Vein endothelial cell (primary cell): ENCODE data around the gene GCN1. TPM values are rescaled to one million over a fixed set of nuclear protein-coding genes. Genes with fewer than 3 reads are reported as not detected.

ENCODE experiments used
- small RNA-seq: library from RNA; depleted of rRNA; stranded (forward); fragments of <200 nt; gene quantifications from one replicate; pipeline ENCODE3, GENCODE V24; 2012
- total RNA-seq: library from RNA; depleted of rRNA; stranded (reverse); fragments of >200 nt; gene quantifications from 2 replicates; pipeline ENCODE4 v1.2.3, GENCODE V29; 2012

The GCN1 gene, protein sequence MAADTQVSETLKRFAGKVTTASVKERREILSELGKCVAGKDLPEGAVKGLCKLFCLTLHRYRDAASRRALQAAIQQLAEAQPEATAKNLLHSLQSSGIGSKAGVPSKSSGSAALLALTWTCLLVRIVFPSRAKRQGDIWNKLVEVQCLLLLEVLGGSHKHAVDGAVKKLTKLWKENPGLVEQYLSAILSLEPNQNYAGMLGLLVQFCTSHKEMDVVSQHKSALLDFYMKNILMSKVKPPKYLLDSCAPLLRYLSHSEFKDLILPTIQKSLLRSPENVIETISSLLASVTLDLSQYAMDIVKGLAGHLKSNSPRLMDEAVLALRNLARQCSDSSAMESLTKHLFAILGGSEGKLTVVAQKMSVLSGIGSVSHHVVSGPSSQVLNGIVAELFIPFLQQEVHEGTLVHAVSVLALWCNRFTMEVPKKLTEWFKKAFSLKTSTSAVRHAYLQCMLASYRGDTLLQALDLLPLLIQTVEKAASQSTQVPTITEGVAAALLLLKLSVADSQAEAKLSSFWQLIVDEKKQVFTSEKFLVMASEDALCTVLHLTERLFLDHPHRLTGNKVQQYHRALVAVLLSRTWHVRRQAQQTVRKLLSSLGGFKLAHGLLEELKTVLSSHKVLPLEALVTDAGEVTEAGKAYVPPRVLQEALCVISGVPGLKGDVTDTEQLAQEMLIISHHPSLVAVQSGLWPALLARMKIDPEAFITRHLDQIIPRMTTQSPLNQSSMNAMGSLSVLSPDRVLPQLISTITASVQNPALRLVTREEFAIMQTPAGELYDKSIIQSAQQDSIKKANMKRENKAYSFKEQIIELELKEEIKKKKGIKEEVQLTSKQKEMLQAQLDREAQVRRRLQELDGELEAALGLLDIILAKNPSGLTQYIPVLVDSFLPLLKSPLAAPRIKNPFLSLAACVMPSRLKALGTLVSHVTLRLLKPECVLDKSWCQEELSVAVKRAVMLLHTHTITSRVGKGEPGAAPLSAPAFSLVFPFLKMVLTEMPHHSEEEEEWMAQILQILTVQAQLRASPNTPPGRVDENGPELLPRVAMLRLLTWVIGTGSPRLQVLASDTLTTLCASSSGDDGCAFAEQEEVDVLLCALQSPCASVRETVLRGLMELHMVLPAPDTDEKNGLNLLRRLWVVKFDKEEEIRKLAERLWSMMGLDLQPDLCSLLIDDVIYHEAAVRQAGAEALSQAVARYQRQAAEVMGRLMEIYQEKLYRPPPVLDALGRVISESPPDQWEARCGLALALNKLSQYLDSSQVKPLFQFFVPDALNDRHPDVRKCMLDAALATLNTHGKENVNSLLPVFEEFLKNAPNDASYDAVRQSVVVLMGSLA (N-terminal part only)
- total RNA-seq: 104 and 150 TPM in 2 replicates

DNA sequence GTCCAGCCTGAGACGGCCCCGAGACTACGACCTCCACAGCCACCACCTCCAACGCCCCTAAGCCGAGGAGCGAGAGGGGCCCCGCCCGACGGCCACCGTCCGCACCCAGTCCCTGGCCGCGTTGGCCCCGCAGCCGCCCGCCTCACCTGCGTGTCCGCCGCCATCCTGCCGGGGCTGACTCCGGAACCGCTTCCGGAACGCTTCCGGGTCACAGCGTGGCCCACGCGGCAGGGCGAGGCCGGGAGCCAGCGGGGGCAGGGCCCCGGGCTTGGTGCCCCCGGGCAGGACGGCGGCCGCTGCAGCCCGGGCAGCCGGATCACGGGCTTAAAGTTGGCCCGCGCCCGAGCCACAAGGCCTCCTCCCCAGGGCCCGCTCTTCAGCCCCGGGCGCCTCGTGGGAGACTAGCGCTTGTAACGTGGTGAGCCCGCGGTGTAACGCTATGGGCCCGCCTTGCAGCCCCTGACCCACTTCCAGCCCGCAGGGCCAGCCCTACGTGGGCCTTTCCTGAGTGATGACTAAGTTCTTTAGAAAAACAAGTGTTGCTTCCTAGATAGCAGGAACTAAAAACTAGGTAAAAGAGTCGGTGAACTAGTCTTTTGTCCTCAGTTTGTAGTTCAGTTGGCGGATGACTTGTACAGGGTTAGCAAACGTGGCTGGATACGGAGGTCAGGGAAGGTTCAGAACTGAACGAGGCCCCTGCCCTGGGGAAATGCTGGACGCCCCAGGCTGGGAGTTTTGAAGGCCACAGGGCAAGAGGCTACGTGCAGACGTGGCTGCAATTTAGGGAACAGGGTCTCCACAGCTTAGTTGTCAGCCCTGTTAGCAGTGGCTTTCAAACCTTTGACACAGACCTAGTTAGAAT is at the start of gene GCN1:
Gene GCN1, minus strand, starts transcription at position 182 of the 862 bp plus-strand sequence. Its CDS starts 18 bp downstream, at position 164.

DNA sequence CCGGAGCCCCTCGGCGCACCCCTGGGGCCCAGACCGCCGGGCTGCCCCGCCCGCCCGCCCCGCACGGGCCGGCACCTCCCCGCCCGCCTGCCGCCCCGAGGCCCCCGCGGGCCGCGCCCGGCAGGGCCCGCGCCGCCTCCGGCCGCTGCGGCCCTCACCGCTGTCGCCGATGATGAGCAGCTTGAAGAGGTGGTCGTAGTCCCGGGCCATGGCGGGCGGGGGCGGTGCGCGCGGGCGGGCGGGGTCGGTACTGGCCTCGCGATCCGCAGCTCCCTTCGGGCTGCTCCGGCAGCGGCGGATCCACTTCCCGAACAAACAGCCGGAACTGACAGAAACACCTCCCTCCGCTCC is 78.1 kb downstream of the GCN1 start, which contains the start of gene RAB35:
Gene RAB35, minus strand, starts transcription at position 313 of the 351 bp plus-strand sequence. Its CDS starts 103 bp downstream, at position 210.

Small RNA genes lying within 50 kb of the gene (small RNA-seq; reads per million reads assigned to genes)
- gene MIR4498: 0.48 reads per million, percentile 29 among the genes with 10 or more reads in this experiment

Other genes with a start within 250 kb of the GCN1 start
- gene BICDL1, start 205.5 kb downstream of the GCN1 start, total RNA-seq: not detected in 2 replicates
- 46.7 and 46.9 TPM in 2 replicates for gene RAB35, start 78.0 kb downstream of the GCN1 start, total RNA-seq
- gene RPLP0, start 6.4 kb upstream of the GCN1 start, total RNA-seq: 3,085 and 3,490 TPM in 2 replicates
- gene PXN, start 71.0 kb upstream of the GCN1 start, total RNA-seq: 165 and 184 TPM in 2 replicates
- gene RNU4-2, start 97.2 kb upstream of the GCN1 start, total RNA-seq: under 0.01 TPM in 2 replicates
- under 0.01 TPM in 2 replicates for gene RNU4-1, start 98.5 kb upstream of the GCN1 start, total RNA-seq
- 0.76 and 0.98 TPM in 2 replicates for gene SIRT4, start 107.6 kb upstream of the GCN1 start, total RNA-seq
- gene PLA2G1B, start 133.1 kb upstream of the GCN1 start, total RNA-seq: not detected in 2 replicates
- not detected in 2 replicates for gene MSI1, start 174.4 kb upstream of the GCN1 start, total RNA-seq
- gene COX6A1, start 243.4 kb upstream of the GCN1 start, total RNA-seq: 301 and 308 TPM in 2 replicates